Tibial nerve (tissue), 4 donors: ENCODE results near the gene RAB11FIP5. TPM values are rescaled to one million over a fixed set of nuclear protein-coding genes. Genes with fewer than 3 reads are reported as not detected.
"Not testable (repeated sequence)": the region's sequence is repeated elsewhere in the genome, so short reads cannot be mapped to it uniquely, and the experiment has no call there.

Source experiments
- DNase-seq, 2 donors: peaks; one replicate each; pipeline ENCODE4 v3.0.0-alpha.2; 2019; ENCODE audit warnings: low spot score in 2 of 2
- H3K27ac ChIP-seq, 4 donors: fragments of 200-600 bp; sonication (generic) in 3 of 4; one replicate each; pipeline ENCODE4 v1.5.1; 2017 to 2019; ENCODE audit warnings: mild to moderate bottlenecking in 1 of 4
- H3K27me3 ChIP-seq, 2 donors: fragments of 200-600 bp; sonication (generic) in 1 of 2; one replicate each; pipeline versions ENCODE4 v1.5.1 to v1.6.0; 2017 to 2019
- H3K36me3 ChIP-seq, 3 donors: fragments of 200-600 bp; sonication (generic); one replicate each; pipeline ENCODE4 v1.5.1; 2018 to 2019
- H3K4me1 ChIP-seq, 4 donors: fragments of 200-600 bp; sonication (generic) in 3 of 4; one replicate each; pipeline ENCODE4 v1.5.1; 2017 to 2019
- H3K4me3 ChIP-seq, 4 donors: fragments of 200-600 bp; sonication (generic) in 3 of 4; one replicate each; pipeline ENCODE4 v1.5.1; 2017 to 2019; ENCODE audit warnings: mild to moderate bottlenecking in 1 of 4, moderate library complexity in 1 of 4
- H3K9me3 ChIP-seq, 4 donors: fragments of 200-600 bp; sonication (generic) in 3 of 4; one replicate each; pipeline ENCODE4 v1.5.1; 2017 to 2019
- CTCF ChIP-seq, 5 experiments: fragments of 200-600 bp in 3 of 5; fragments of 450-650 bp in 2 of 5; sonication (generic) in 3 of 5; IDR thresholded peaks; one replicate each; pipeline ENCODE4 v1.5.1; 2016 to 2019; ENCODE audit warnings: antibody characterized with exemption in 5 of 5, mild to moderate bottlenecking in 3 of 5, moderate library complexity in 2 of 5
- EP300 ChIP-seq, 2 donors: sonication (generic); formaldehyde crosslinking; IDR thresholded peaks; one replicate each; pipeline ENCODE4 v1.6.1; 2017; ENCODE audit warnings: antibody characterized with exemption in 2 of 2, mild to moderate bottlenecking in 1 of 2
- POLR2A ChIP-seq, 2 donors: fragments of 450-650 bp; IDR thresholded peaks; one replicate each; pipeline ENCODE4 v1.6.1; 2017; ENCODE audit warnings: antibody characterized with exemption in 2 of 2, mild to moderate bottlenecking in 2 of 2, moderate library complexity in 2 of 2
- WGBS, 2 donors: methylation state at CpG; one replicate each; pipeline ENCODE4 v1.1.5; 2018; 5-methylcytosine and 5-hydroxymethylcytosine counted together
- total RNA-seq, 4 donors: library from RNA; depleted of rRNA; stranded (reverse); fragments of >200 nt; gene quantifications; one replicate each; pipeline ENCODE4 v1.1.0, GENCODE V29; 2016

The RAB11FIP5 gene
- total RNA-seq, 4 donors from 2014 or later = 35.7 to 40.4 (median 39.4) TPM

GRCh38 chr2:73128841-73129535 lies 16.2 kb upstream of the RAB11FIP5 start:
- Histone ChIP-seq H3K4me1 (no peaks in the 10 kb centered on the region), H3K4me3 (no peak overlapping the region), H3K27ac (no peak overlapping the region), H3K36me3 (no peaks in the 10 kb centered on the region), H3K27me3 (no peaks in the 10 kb centered on the region), H3K9me3 (peaks cover 0 to 7% (median 0%) of the 10 kb centered on the region in 4 donors)
- 74 to 75% methylated on average over 6 of the region's 6 CpGs for WGBS, 2 donors
- no peak for TF ChIP-seq EP300 (IDR thresholded peaks at IDR 0.05)
- no peak for TF ChIP-seq CTCF (IDR thresholded peaks at IDR 0.05)
- TF ChIP-seq POLR2A (IDR thresholded peaks at IDR 0.05) = no peak
- DNase-seq = no peak

- no peaks in the 10 kb centered on the region for H3K27me3 ChIP-seq
- H3K4me1 ChIP-seq = no peaks in the 10 kb centered on the region
- WGBS, 2 donors = 13 to 16% methylated on average over 1 of the region's 1 CpG
- no peaks in the 10 kb centered on the region for H3K36me3 ChIP-seq
- DNase-seq = no peak
- no peak for TF ChIP-seq POLR2A (IDR thresholded peaks at IDR 0.05)
- TF ChIP-seq CTCF (IDR thresholded peaks at IDR 0.05) = no peak
- H3K27ac ChIP-seq = no peak overlapping the region
- H3K9me3 ChIP-seq = peaks cover 0 to 7% (median 0%) of the 10 kb centered on the region in 4 donors
- H3K4me3 ChIP-seq = no peak overlapping the region
Observed at GRCh38 chr2:73122536-73122935, 9.8 kb upstream of the RAB11FIP5 start.

- H3K4me1 ChIP-seq = not testable (repeated sequence)
Observed at GRCh38 chr2:73119611-73120239, 7.0 kb upstream of the RAB11FIP5 start.

GRCh38 chr2:73117441-73117840 lies 4.7 kb upstream of the RAB11FIP5 start:
- DNase-seq = no peak
- H3K9me3 ChIP-seq = no peaks in the 10 kb centered on the region
- TF ChIP-seq POLR2A (IDR thresholded peaks at IDR 0.05) (no peak), CTCF (IDR thresholded peaks at IDR 0.05) (no peak), EP300 (IDR thresholded peaks at IDR 0.05) (no peak)
- H3K27me3 ChIP-seq = no peaks in the 10 kb centered on the region
- WGBS, 2 donors = 78 to 88% methylated on average over 1 of the region's 1 CpG
- H3K4me3 ChIP-seq = no peak overlapping the region
- H3K36me3 ChIP-seq = no peaks in the 10 kb centered on the region
- no peak overlapping the region for H3K27ac ChIP-seq
- peaks cover 0 to 5% (median 0%) of the 10 kb centered on the region in 4 donors for H3K4me1 ChIP-seq

More at GRCh38 chr2:73119611-73120239, 7.0 kb upstream of the RAB11FIP5 start:
- WGBS, 2 donors = 69 to 72% methylated on average over 11 of the region's 11 CpGs
- H3K9me3 ChIP-seq, DNase-seq, H3K27ac ChIP-seq, H3K36me3 ChIP-seq, H3K4me3 ChIP-seq, H3K27me3 ChIP-seq: not testable (repeated sequence)

- H3K27me3 ChIP-seq = no peaks in the 10 kb centered on the region
- no peaks in the 10 kb centered on the region for H3K9me3 ChIP-seq
- no peak overlapping the region for H3K4me3 ChIP-seq
- TF ChIP-seq EP300 (IDR thresholded peaks at IDR 0.05) (no peak), POLR2A (IDR thresholded peaks at IDR 0.05) (no peak), CTCF (IDR thresholded peaks at IDR 0.05) (no peak)
- WGBS, 2 donors = 68% methylated on average over 8 of the region's 8 CpGs
- DNase-seq = no peak
- no peaks in the 10 kb centered on the region for H3K36me3 ChIP-seq
- peaks cover 0 to 15% (median 2%) of the 10 kb centered on the region in 4 donors for H3K4me1 ChIP-seq
- H3K27ac ChIP-seq = no peak overlapping the region
Observed at GRCh38 chr2:73116182-73116960, 3.6 kb upstream of the RAB11FIP5 start.
